ENCODE results near the gene MAGI2.
A peak's percentile ranks its signal among the peaks of the same experiment; 100 is the strongest.

The MAGI2 gene

GRCh38 chr7:77982926-77983550, 1470.4 kb downstream of the MAGI2 start:
- no peak for DNase-seq (ENCODE audit: low read depth, low spot score)
- no peak overlapping the region for H3K4me3 ChIP-seq (ENCODE audit: low read length)

GRCh38 chr7:77980087-77980713, 1473.3 kb downstream of the MAGI2 start:
- DNase-seq (ENCODE audit: low read depth, low spot score): no peak
- H3K4me3 ChIP-seq (ENCODE audit: low read length): no peak overlapping the region

GRCh38 chr7:77979219-77979618, 1474.2 kb downstream of the MAGI2 start:
- H3K4me3 ChIP-seq (ENCODE audit: low read length): no peak overlapping the region
- DNase-seq (ENCODE audit: low read depth, low spot score): no peak

GRCh38 chr7:77975672-77976480, 1477.6 kb downstream of the MAGI2 start:
- peak; percentile 45 for DNase-seq (ENCODE audit: low read depth, low spot score)
- H3K4me3 ChIP-seq (ENCODE audit: low read length): no peak overlapping the region

- no peak for DNase-seq (ENCODE audit: low read depth, low spot score)
- no peak overlapping the region for H3K4me3 ChIP-seq (ENCODE audit: low read length)
Measured at GRCh38 chr7:77971726-77972125, 1481.7 kb downstream of the MAGI2 start.

GRCh38 chr7:77967429-77967828, 1486.0 kb downstream of the MAGI2 start:
- no peak overlapping the region for H3K4me3 ChIP-seq (ENCODE audit: low read length)
- no peak for DNase-seq (ENCODE audit: low read depth, low spot score)

Data from Jurkat, Clone E6-1 (cell line).